Measurements from ENCODE around the gene KDM4B. TPM values are rescaled to one million over a fixed set of nuclear protein-coding genes. Genes with fewer than 3 reads are reported as not detected.

Gene KDM4B
- total RNA-seq, 2 donors from 2014 or later, result 31.3 to 37.1 TPM

DNA sequence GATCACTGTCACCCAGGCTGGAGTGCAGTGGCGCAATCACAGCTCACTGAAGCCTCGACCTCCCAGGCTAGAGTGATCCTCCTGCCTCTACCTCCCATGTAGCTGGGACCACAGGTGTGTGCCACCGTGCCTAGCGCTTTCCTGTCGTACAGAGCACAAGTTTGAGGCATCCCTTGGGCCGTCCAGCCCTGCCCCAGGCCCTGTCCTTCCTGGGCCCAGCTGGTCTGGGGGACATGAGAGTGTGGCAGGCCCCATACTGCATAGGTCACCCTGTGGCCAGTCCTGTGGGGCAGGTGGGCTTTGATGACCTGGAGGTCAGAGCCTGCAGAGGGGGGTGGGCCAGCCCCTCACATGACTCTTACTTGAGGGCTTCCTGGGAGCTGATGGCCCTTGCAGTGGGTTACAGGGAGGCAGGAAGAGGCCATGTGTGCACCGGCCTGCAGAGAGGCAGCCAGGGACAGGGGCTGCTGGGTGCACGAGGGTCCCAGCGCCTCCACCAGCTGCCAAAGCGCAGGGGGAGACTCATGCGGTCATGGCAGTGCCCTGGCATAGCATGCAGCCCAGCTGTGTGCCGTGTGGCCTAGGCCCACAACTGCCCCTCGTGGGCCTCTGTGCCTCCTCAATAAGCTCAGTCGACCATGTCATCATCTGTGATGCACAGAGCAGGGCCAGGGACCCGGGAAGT is 61.4 kb downstream of the KDM4B start:
- Mint-ChIP-seq H3K36me3 (ENCODE audit: insufficient read depth in 2 of 2) (no peaks in the 10 kb centered on the region), H3K4me1 (ENCODE audit: low read depth) (no peaks in the 10 kb centered on the region)

DNA sequence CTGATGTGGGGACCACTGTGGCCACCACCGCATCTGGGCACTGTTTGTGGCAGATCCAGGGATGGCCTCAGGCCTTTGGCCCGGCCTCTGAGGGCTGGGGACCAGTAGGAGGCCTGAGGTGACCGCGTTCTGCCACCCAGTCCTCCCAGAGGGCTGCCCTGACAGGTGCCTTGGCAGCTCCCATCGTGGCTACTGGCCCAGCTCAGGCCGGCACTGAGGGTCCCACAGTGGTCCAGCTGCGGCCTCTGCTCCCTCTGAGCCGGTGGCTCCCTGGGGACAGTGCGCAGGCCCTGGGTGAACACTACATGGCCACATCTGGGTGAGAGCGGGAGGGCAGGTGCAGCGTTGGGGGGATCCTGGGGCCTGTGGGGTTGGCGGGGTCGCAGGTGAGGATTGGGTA is 61.9 kb downstream of the KDM4B start:
- no peak overlapping the region for H3K4me3 Mint-ChIP-seq
- H3K4me1 Mint-ChIP-seq (ENCODE audit: low read depth), result no peaks in the 10 kb centered on the region
- H3K36me3 Mint-ChIP-seq (ENCODE audit: insufficient read depth in 2 of 2), result no peaks in the 10 kb centered on the region
- no peaks in the 10 kb centered on the region for H3K27me3 Mint-ChIP-seq (ENCODE audit: low read depth)
- no peaks in the 10 kb centered on the region for H3K9me3 Mint-ChIP-seq
- DNase-seq (no peak), ATAC-seq (replicated peaks in 1 of 2) (peak; percentile 7)
- H3K27ac Mint-ChIP-seq, result no peak overlapping the region

More for the DNA sequence above, 61.4 kb downstream of the KDM4B start:
- Mint-ChIP-seq H3K9me3 (no peaks in the 10 kb centered on the region), H3K27ac (no peak overlapping the region), H3K27me3 (ENCODE audit: low read depth) (no peaks in the 10 kb centered on the region), H3K4me3 (no peak overlapping the region)
- no peak for ATAC-seq (replicated peaks in 1 of 2)
- no peak for DNase-seq

DNA sequence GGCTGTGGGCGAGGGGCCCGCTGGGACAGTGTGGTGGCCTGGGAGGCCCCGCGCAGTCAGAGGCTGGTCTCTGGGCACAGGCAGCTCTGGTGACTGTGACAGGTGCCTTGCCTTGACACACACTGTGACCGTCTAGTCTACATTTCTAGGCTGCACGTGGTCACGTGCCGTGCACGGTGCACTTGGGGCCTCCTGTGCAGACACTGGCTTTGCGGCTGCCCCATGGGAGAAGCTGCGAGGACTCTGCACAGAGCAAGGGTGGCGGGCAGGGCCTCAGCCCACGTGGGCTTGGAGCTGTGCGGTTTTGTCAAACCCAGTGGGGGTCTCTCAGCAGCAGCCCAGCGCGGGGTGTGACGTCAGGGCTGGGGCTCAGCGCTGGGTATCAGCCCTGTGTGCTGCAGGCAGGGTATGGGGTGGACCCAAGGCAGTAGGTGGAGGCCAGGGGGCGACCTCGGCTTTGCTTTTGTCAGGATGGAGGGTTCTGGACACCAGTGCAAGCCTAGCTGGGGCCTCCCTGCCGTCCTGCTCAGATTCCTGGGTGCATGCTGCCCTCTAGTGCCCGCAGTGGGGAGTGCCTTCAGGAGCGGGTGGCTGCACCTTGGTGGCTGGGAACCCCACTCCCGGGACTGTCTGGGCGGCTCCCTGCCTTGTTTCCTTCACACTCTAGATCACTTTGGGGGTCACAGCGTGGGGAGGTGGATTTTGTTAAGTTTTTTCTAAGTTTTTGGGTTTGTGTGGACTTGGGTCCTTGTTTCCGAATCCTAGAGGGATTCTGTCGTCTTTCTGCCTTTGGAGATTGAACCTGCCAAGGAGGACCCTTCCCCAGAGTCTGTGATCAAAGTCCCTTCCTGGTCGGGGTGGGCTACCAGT is 62.6 kb downstream of the KDM4B start:
- H3K36me3 Mint-ChIP-seq (ENCODE audit: insufficient read depth in 2 of 2), result no peaks in the 10 kb centered on the region
- no peak overlapping the region for H3K4me3 Mint-ChIP-seq
- no peaks in the 10 kb centered on the region for H3K9me3 Mint-ChIP-seq
- DNase-seq, result peak; percentile 79 to 87
- no peaks in the 10 kb centered on the region for H3K27me3 Mint-ChIP-seq (ENCODE audit: low read depth)
- H3K4me1 Mint-ChIP-seq (ENCODE audit: low read depth), result no peaks in the 10 kb centered on the region
- no peak overlapping the region for H3K27ac Mint-ChIP-seq
- peak; percentile 84 to 87 for ATAC-seq (replicated peaks in 1 of 2)

DNA sequence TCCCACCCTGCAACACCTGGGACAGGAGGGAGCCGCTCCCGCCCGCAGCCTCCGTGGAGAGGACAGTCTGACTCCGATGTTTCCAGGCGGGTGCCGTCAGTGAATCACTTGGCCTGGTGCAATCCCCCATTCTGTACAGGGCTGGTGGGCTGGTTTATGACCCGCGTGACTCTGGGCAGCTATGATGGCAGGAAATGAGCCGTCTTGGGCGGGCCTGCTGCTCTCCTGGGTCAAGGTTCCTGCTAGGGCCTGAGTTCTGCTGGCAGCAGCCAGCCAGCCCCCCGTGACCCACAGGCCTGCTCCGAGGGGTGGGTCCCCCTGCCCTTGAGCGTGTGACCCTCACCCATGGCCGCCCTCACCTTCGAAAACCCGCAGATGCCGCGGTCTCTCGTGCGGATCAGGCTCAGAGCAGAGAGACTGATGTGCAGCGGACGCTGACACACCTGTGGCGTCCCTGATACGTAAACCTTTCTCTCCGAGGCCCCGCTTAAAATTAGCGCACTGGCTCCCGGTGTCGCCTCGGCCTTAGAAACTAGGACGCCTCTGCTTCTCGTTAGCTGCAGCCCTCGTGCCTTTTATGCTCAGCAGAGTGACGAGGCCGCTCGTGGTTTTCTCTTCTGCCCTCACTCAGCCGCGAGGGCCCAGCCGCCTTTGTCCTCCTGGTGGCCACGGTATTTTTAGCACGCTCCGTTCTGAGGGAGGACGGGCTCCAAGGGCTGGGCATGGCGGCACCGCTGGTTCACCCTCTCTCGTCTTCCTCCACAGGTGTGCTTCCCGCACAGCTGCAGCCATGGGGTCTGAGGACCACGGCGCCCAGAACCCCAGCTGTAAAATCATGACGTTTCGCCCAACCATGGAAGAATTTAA is 63.4 kb downstream of the KDM4B start:
- Mint-ChIP-seq H3K4me1 (ENCODE audit: low read depth) (no peaks in the 10 kb centered on the region), H3K4me3 (no peak overlapping the region), H3K27ac (no peak overlapping the region), H3K9me3 (no peaks in the 10 kb centered on the region), H3K36me3 (ENCODE audit: insufficient read depth in 2 of 2) (no peaks in the 10 kb centered on the region), H3K27me3 (ENCODE audit: low read depth) (no peaks in the 10 kb centered on the region)
- ATAC-seq (replicated peaks in 1 of 2), result no peak
- DNase-seq, result no peak

DNA sequence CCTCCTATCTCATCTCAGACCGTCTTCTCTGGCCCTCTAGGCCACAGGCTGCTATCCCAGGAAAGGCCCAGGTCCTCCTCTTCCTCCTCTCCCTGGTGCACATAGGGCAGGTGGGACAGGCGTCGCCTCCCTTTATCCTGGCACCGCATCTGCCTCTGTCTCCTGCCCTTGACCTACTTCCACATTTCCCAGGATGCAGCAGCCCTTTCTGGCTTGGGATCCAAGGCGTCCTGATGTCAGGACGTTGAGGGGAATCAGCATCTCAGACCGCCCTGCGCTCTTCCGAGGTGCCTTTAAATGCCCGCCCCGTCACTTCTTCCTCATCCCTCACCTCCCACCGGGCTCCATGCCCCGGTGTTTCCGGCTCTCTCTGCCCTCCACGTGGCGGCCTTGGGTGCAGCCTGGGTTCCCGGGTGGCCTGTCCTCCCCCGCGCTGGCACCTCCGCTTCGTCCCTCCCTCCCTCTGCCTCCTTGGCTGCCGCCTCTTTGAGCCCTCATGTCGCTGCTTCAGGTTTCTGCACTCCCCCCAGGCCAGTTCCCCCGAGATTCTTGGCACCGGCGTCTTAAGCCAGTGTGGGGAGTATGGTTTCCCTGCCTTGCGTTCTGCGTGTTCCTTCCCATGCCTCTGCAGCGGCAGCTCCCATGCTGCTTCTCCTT is 66.3 kb downstream of the KDM4B start:
- H3K36me3 Mint-ChIP-seq (ENCODE audit: insufficient read depth in 2 of 2), result no peaks in the 10 kb centered on the region
- no peak overlapping the region for H3K4me3 Mint-ChIP-seq
- no peak for ATAC-seq (replicated peaks in 1 of 2)
- H3K27ac Mint-ChIP-seq, result no peak overlapping the region
- H3K9me3 Mint-ChIP-seq, result no peaks in the 10 kb centered on the region
- no peak for DNase-seq
- H3K4me1 Mint-ChIP-seq (ENCODE audit: low read depth), result no peaks in the 10 kb centered on the region
- no peaks in the 10 kb centered on the region for H3K27me3 Mint-ChIP-seq (ENCODE audit: low read depth)

DNA sequence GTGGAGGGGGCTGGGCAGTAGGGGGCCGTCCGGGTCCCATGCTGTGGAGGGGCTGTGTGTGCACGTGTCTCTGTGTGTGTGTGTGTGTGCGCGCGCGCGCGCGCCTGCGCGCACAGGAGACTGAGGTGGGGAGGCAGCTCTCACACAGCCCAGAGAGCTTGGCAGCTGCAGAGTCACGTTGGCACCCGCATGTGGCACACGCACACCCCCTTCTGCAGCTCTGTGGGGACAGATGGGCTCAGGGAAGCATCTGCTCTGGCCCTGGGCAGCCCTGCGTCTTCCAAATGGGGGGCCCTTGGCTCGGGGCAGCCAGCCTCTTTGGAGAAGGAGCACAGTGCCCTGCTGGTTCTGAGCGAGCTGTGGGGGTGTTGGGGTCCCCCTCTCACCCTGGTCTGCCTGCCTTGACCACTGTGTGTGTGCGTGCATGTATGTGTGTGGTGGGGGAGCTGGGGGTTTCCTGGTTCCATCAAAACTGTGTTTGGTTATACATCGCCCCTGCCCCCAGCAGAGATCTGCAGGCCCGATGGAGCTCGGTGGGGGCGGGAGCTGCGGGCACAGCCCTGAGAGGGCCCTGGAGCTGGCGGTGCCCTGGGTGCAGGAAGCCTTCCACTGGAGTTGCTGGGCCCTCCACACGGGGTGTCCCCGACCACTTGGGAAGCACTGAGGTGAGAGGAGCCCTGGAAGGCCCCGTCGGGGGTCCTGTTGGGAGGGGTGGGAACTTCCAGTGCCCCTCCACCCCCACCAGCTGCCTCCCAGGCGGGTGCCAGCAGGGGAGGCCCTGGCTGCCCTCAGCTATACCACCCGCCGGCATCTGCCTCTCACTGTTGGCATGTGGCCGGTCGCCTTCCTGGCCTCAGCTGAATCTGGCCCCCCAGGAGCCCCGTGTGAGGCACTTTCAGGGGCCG is 67.1 kb downstream of the KDM4B start:
- Mint-ChIP-seq H3K36me3 (ENCODE audit: insufficient read depth in 2 of 2) (no peaks in the 10 kb centered on the region), H3K4me3 (no peak overlapping the region), H3K27me3 (ENCODE audit: low read depth) (no peaks in the 10 kb centered on the region), H3K27ac (no peak overlapping the region), H3K9me3 (no peaks in the 10 kb centered on the region), H3K4me1 (ENCODE audit: low read depth) (no peaks in the 10 kb centered on the region)
- no peak for ATAC-seq (replicated peaks in 1 of 2)
- no peak for DNase-seq

DNA sequence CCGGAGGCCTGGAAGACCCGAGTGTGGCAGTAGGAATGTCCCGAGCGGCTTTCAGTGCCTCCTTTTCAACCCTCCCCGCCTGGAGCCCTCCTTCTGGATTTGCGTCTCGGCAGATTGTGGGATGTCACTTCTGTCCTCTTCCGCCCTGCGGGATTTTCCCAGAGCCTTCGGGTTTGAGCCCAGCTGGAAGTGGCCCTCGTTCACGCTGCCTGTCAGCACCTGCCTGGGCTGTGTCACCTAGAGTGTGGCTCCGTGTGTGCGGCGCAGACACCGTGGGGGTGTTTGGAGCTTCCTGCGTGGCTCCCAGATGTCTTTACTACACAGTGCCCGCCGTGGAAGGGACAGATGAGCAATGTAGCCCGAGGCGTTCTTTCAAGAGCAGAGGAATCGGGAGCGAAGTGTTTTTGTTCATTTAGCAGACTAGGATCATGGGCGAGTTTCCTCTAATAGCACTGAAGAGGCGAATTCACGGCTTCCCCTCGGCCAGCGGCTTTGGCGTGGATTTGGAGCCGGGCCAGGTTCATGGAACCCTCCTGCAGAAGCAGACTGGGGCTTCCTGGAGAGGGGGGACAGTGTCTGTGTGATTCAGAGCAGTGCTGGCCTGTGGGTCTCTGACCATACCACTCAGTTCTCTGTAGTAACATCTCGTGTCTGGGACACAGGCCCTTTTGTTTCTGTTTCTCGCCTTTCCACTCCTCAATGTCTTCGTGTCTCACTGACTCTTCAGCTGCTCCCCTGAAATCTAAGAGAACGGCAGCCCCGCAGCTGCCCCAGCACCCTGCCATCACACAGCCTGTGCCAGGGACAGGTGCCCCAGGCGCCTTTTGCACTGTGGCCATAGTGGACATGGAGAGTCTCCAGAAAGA is 68.0 kb downstream of the KDM4B start:
- Mint-ChIP-seq H3K9me3 (no peaks in the 10 kb centered on the region), H3K4me1 (ENCODE audit: low read depth) (no peaks in the 10 kb centered on the region), H3K4me3 (no peak overlapping the region), H3K36me3 (ENCODE audit: insufficient read depth in 2 of 2) (no peaks in the 10 kb centered on the region), H3K27ac (no peak overlapping the region), H3K27me3 (ENCODE audit: low read depth) (no peaks in the 10 kb centered on the region)
- ATAC-seq (replicated peaks in 1 of 2) (no peak), DNase-seq (no peak)

DNA sequence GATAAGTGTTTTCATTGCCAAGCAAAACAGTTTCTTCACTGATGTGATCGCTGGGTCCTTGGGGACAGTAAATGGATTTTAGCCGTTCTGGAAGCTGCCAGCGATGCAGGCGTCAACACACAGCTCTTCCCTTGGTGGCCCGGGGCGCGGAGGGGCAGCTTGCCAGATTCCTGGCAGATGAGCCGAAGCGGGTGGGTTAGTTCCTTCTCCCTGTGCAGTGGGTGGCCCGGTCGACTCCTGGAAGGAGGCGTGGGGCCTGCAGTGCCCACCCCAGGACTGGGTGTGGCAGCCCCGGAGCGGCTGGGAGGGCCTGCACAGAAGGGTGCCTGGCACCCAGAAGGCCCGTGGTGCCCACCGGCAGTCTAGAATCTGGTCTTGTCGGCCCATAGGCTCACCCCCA is 69.0 kb downstream of the KDM4B start:
- DNase-seq, result no peak
- Mint-ChIP-seq H3K4me3 (no peak overlapping the region), H3K36me3 (ENCODE audit: insufficient read depth in 2 of 2) (no peaks in the 10 kb centered on the region), H3K27ac (no peak overlapping the region), H3K9me3 (no peaks in the 10 kb centered on the region), H3K27me3 (ENCODE audit: low read depth) (no peaks in the 10 kb centered on the region), H3K4me1 (ENCODE audit: low read depth) (no peaks in the 10 kb centered on the region)
- no peak for ATAC-seq (replicated peaks in 1 of 2)

DNA sequence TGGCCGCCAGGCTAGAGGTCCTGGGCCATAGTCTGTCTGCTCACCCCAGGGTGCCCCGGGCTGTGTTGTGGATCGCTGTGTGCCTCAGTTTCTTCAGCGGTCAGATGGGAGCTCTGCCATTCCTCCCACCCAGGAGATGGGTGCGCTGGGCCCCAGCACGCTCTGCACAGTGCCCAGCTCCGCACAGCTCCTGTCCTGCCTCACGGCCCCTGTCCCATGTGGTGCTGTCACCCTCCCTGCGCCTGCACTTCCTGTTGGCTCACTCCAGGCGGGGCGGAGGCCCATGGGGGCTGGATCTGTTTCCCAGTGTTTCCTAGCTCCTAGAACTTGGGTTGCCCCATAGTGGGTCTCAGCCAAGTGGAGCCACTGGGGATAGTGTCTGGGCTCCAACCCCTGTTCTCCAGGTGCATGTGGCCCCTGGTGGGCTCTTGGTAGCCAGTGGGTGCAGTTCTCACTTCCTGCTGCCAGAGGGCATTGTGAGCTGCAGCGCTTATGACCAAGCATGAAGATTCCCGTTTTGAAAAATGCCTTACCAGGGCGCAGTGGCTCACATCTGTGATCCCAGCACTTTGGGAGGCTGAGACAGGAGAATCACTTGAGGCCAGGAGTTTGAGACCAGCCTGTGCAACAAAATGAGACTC is 69.8 kb downstream of the KDM4B start:
- H3K27me3 Mint-ChIP-seq (ENCODE audit: low read depth), result no peaks in the 10 kb centered on the region
- H3K27ac Mint-ChIP-seq, result no peak overlapping the region
- DNase-seq, result no peak
- H3K4me1 Mint-ChIP-seq (ENCODE audit: low read depth), result no peaks in the 10 kb centered on the region
- H3K36me3 Mint-ChIP-seq (ENCODE audit: insufficient read depth in 2 of 2), result no peaks in the 10 kb centered on the region
- H3K9me3 Mint-ChIP-seq, result no peaks in the 10 kb centered on the region
- H3K4me3 Mint-ChIP-seq, result no peak overlapping the region
- no peak for ATAC-seq (replicated peaks in 1 of 2)

DNA sequence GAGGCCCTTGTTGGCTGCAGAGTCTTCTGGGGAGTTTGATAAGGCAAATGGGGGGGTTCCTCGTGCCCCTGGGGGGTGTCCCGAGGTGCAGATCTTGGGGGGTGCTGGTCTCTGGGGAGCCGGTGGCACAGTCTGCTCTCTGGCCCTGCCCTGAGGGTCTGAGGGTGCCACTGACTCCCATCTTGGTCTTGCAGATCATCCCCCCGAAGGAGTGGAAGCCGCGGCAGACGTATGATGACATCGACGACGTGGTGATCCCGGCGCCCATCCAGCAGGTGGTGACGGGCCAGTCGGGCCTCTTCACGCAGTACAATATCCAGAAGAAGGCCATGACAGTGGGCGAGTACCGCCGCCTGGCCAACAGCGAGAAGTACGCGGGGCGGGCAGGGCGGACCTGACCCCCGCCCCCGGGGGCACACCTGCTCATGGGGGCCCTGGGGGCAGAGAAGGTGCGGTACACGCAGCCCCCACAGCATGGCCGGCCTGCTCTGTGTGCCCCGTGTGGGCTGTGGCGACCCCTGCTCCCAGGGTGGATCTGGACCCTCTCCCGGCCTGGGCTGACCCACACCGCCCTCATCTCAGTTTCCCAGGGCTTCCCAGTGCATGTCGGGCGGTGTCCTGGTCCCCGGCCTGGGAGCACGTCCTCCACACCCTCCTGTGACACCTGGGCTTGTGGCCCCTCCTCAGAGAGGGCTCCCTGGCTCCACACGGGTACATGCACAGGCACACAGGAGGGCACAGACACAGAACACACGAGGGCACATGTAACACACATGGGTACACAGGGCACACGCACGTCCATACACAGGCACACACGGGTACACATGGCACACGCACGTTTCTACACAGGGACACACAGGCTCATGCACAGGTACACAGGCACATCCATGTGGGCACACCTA is 71.0 kb downstream of the KDM4B start:
- DNase-seq (no peak), ATAC-seq (replicated peaks in 1 of 2) (no peak)
- Mint-ChIP-seq H3K4me3 (no peak overlapping the region), H3K36me3 (ENCODE audit: insufficient read depth in 2 of 2) (no peaks in the 10 kb centered on the region), H3K4me1 (ENCODE audit: low read depth) (no peaks in the 10 kb centered on the region), H3K27ac (no peak overlapping the region), H3K9me3 (no peaks in the 10 kb centered on the region), H3K27me3 (ENCODE audit: low read depth) (no peaks in the 10 kb centered on the region)
